ENCODE results near the gene NID2.

- TF ChIP-seq POLR2A (IDR thresholded peaks at IDR 0.05; ENCODE audit: low read depth, low read length): no peak
- no peak for TF ChIP-seq POLR2AphosphoS5 (IDR thresholded peaks at IDR 0.05; ENCODE audit: low read depth, low read length)
- no peak for TF ChIP-seq TAF1 (IDR thresholded peaks at IDR 0.05; ENCODE audit: borderline replicate concordance, low read depth, low read length)
Observed at GRCh38 chr14:52061390-52061789, 7.5 kb downstream of the NID2 start.

All from GM12892 (cell line).